Measurements from ENCODE around the gene PRPSAP1. TPM values are rescaled to one million over a fixed set of nuclear protein-coding genes. Genes with fewer than 3 reads are reported as not detected.
"Not testable (repeated sequence)": the region's sequence is repeated elsewhere in the genome, so short reads cannot be mapped to it uniquely, and the experiment has no call there.

The PRPSAP1 gene
- total RNA-seq, 1 donor from 2014 or later, result 71.8 TPM

DNA sequence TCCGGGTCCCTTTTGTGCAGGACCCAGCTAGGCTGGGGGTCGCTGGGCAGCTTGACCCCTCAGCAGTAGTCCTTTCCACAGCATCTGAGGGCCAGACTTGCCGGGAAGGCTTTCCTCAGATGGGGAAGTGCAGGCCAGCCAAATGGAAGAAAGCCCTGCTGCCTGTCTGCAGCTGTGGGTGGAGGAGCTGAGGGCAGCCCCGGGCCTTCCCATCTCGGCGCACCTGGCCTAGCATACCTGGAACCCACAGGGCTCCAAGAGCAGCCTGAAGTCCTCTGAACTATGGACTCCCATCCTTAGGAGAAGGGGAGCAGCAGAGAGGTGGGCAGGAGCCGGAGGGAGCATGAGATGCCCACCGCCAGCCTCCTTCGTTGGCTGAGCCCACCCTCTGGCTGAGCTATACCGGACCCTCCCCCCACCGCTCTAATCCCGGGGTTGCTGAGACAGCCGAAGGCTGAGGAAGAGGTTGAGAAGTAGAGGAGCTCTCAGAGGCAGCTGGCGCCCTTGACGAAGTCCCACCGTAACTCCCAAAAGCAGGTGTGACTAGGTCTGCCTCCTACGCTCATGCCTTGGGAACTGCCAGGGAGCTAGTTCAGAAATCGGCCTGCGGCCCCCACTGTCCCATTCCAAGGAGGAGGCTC is 75.3 kb downstream of the PRPSAP1 start:
- no peak for DNase-seq (ENCODE audit: low read depth in 2 of 2)

DNA sequence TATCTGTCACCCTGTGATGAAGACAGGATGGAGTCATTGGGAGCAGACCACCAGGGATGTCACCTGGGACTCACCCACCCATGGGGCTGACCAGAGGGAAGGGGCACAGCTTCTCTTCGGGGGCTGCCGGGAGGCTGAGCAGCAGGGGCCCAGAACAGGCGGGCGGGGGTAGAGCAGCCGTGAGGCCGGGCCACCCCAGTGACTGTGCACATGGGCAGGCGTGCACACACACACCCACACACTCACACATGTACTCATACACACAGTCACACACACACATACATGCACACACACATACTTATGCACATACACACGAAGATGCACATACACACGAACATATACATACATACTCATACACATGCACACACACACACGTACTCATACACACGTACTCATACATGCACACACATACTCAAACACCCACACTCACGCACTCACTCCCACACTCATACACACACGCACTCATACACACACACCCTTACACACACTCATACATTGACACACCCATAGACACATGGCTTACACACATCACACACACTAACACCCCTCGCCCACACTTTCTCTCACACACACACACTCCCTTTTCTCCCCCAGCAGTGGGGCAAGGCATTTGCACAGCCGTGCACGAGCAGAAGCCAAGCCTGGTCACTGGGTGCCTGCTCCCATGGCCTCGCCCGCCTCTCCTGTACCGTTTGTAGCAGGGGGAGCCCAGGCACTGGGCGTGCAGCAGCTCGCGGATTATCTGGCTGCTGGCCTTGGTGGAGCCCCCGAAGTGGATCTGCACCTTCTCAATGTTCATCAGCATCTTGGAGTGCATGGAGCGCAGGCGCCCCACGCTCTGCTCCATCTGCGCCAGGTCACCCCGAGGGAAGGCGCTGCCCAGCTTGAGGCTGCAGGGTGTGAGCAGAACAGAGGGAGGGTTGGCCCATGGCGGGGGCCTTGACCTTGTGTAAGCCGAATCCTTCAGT is 76.1 kb downstream of the PRPSAP1 start:
- DNase-seq (ENCODE audit: low read depth in 2 of 2), result no peak

DNA sequence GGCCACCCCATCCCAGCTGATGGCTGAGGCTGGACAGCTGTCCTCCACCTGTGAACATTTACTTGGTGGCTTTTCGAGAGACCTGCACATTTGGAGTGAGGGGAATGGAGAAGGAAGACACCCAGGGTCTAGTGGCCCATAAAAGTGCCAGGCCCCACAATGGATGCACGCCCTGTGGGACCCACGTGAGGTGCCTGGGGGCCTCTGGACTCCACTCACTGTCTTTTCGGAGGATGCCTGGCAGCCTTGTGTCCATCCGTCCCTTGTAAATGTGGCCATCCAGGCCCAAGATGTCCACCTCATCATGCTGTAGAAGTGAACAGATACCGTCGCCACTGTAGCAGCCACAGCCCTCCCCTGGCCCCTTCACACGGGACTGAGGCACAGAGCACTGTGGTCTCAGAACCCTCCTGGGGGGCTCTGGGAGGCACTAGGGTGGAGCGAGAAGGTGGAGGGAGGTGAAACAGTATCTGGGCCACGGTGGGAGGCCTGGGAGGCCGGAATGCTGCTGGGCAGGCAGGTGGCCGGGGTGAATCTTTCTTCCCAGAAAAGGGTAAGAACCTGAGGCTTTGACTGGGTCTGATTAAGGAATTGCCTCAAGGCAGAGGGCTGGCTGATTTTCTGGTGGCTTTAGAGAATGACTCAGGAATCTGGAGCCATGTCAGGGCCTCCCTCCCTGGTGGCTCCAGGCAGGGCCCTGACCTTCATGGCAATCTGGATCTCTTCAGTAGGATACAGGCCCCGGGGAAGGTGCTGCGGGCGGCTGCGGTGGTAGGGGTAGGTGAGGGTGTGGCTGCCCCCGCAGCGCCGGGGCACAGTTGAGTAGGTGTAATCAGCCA is 77.0 kb downstream of the PRPSAP1 start:
- DNase-seq (ENCODE audit: low read depth in 2 of 2), result no peak

- no peak for DNase-seq (ENCODE audit: low read depth in 2 of 2)
These were observed 77.7 kb downstream of the PRPSAP1 start for GRCh38 chr17:76276069-76276431.

DNA sequence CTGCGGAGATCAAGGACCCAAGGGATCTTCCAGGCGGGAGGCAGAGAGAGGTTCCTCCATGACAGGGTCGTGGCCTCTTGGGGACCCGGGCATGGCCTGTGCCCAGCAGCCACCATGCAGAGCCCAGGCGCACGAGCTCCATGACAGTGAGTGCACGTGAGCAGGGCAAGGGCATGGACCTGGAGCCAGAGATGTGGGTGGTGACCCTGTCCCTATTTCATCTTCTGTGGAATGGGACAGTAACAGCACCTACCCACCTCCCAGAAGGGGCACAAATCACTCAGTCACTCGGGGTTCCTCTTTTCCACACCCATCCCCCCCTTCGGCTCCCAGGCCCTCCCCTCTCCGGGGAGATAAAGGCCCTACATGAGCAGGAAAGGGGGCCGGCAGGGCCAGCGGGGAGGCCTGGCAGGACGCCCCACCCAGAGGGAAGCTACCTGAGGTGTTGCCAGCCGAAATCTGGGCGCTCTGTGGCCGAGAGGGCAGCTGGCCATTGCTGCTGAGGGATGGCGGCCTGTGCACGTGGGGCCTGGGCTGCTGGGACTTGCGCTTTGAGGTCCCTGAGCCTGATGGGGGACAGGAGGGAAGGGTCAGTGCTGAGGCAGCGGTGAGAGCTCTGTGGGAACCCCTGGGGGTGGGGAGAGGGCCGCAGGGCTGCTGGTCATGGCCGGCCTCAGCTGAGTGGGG is 78.2 kb downstream of the PRPSAP1 start:
- no peak for DNase-seq (ENCODE audit: low read depth in 2 of 2)

GRCh38 chr17:76274112-76274956 is 79.4 kb downstream of the PRPSAP1 start:
- DNase-seq (ENCODE audit: low read depth in 2 of 2), result no peak

DNA sequence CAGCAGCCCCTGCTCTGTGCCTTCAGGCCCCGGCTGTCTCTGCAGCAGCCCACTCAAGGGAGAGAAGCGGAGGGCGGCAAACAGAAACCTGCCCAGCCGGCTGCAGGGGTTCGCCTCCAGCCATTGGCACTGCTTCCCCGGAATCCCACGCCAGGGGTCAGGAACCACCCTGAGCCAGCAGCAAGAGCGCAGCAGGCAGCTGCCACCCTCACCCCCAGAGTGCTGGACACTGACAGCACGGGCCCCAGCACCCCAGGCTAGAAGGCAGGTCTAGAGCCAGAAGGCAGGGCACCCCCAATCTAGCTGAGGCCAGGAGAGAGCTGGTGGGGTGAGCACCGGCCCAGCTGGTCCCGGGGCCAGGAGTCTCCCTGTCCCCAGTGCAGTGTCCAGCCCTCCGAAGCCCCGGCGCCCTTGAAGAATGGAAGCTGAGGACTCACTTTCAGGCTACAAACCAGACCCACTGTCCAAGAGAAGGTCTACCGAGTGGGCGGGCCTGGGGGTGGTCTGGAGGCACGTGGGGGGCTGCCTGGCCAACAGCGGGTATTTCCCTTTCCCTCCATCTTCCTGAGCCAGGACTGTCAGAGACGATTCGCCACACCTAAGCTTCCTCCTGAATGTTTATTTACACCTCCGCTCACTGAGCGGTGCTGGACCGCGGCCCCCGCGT is 80.1 kb downstream of the PRPSAP1 start:
- no peak for DNase-seq (ENCODE audit: low read depth in 2 of 2)

GRCh38 chr17:76272541-76273444 is 80.9 kb downstream of the PRPSAP1 start:
- DNase-seq (ENCODE audit: low read depth in 2 of 2), result no peak

DNA sequence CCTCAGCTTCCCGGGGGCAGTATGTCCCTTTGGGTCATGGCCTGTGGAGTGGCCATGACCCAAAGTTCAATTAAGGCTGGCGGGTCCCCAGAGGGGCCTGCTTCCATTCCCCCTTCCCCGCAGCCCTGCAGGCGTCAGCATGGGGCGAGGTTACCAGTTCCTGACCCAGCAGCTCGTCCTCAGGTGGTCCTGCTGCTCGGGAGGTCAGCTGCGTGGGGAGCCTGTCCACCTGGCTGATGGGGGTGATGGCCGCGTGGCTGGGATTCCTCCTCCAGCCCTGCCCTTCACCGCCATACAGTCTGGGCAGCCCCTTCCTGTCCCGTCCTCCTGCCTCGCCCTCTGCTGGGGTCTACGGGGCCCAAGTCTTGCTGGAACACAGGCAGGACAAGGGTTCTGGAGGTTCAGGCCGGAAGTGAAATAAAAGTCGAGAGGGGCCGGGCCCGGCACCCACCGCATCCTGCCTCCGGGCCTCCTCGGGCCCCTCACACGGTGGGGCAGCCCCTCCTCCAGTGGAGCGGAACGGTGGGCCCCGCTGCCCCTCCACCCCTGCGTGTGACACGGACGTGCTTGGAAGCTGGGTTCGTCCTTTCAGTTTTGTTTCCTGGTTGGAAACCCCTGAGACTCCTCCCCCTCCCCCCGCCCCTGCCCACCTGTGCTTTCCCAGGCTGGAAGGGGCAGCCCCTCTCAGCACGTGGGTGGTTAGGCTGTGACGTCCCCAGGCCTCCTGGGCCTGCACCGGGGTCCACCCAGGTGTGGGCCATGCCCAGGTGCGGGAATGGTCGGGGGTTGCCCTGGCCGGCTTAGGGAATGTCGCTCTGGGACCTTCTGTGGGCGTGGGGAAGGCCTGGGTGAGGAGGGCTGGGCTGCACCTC is 81.8 kb downstream of the PRPSAP1 start:
- peak in 1 of 2 donors; percentile 31 for DNase-seq (ENCODE audit: low read depth in 2 of 2)

- no peak for DNase-seq (ENCODE audit: low read depth in 2 of 2)
These were observed 82.7 kb downstream of the PRPSAP1 start for GRCh38 chr17:76270770-76271668.

GRCh38 chr17:76270127-76270592 is 83.6 kb downstream of the PRPSAP1 start:
- no peak for DNase-seq (ENCODE audit: low read depth in 2 of 2)

GRCh38 chr17:76268991-76269981 is 84.4 kb downstream of the PRPSAP1 start:
- DNase-seq (ENCODE audit: low read depth in 2 of 2), result no peak

DNA sequence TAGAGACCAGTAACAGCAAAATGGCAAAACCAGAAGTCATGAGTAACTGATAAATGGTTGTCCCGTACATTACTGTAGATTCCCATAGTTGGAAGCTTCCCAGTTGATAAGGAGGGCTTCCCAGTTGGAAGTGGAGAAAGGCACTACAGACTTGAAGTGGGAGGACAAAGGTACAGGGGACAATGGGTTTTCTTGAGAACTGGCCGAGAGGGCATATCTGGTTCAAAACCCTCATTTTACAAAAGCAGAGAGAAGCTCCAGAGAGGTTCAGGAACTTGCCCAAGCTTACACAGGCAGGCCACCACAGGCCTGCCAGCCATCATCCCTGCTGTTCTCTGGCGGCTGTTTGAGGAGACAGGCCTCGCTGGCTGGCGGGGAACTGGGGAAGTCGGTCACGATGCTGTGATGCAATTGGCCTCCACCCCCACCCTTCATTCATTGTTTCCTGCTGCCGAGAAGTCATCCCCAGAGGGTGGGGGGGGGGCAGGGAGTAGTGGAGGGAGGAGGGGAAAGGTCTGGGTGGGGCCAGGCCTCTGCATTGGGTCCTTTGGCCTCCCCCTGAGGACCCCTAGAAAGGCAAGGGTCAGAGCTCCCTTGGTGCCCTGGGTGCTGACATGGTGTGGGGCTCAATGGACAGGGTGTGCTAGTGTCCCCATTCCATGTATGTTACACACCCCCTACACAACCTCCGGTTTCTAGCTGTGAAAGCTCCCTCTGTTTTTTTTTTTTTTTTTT is 85.5 kb downstream of the PRPSAP1 start:
- DNase-seq (ENCODE audit: low read depth in 2 of 2), result peak; percentile 65 to 76

- DNase-seq (ENCODE audit: low read depth in 2 of 2), result not testable (repeated sequence)
These were observed 86.1 kb downstream of the PRPSAP1 start for GRCh38 chr17:76267581-76268001.
